ENCODE results near the gene TTF2. TPM values are rescaled to one million over a fixed set of nuclear protein-coding genes. Genes with fewer than 3 reads are reported as not detected.
"Not testable (repeated sequence)": the region's sequence is repeated elsewhere in the genome, so short reads cannot be mapped to it uniquely, and the experiment has no call there.

Gene TTF2
- total and polyA plus RNA-seq, 7 donors, result 3.6 to 19.3 (median 8.6) TPM

GRCh38 chr1:117147856-117148588 lies 87.9 kb downstream of the TTF2 start:
- Histone ChIP-seq H3K9me3 (no peaks in the 10 kb centered on the region), H3K27ac (no peak overlapping the region), H3K27me3 (no peaks in the 10 kb centered on the region), H3K4me1 (no peaks in the 10 kb centered on the region), H3K36me3 (no peaks in the 10 kb centered on the region), H3K4me3 (no peak overlapping the region)
- no peak for DNase-seq
- 67 to 73% methylated on average over 5 of the region's 5 CpGs for WGBS, 2 donors
- intact Hi-C loops (cut with DNase I), result no loop called here
- no peak for TF ChIP-seq CTCF (IDR thresholded peaks at IDR 0.05)
- no peak for TF ChIP-seq EP300 (IDR thresholded peaks at IDR 0.05)
- TF ChIP-seq POLR2A (IDR thresholded peaks at IDR 0.05), result no peak
- no peak for TF ChIP-seq POLR2AphosphoS5 (IDR thresholded peaks at IDR 0.05)

- Histone ChIP-seq H3K4me3 (no peak overlapping the region), H3K9me3 (no peaks in the 10 kb centered on the region)
- WGBS, 2 donors, result 70 to 72% methylated on average over 2 of the region's 2 CpGs
Observed at GRCh38 chr1:117150316-117150715, 90.2 kb downstream of the TTF2 start.

GRCh38 chr1:117151305-117151704 lies 91.2 kb downstream of the TTF2 start:
- H3K9me3 ChIP-seq; H3K4me3 ChIP-seq; intact Hi-C loops (cut with DNase I); DNase-seq; H3K27ac ChIP-seq; H3K4me1 ChIP-seq; H3K27me3 ChIP-seq; H3K36me3 ChIP-seq: not testable (repeated sequence)
- 87 to 91% methylated on average over 5 of the region's 5 CpGs for WGBS, 2 donors

More at GRCh38 chr1:117150316-117150715, 90.2 kb downstream of the TTF2 start:
- intact Hi-C loops (cut with DNase I), result no loop called here
- Histone ChIP-seq H3K27ac (no peak overlapping the region), H3K27me3 (no peaks in the 10 kb centered on the region), H3K36me3 (no peaks in the 10 kb centered on the region), H3K4me1 (no peaks in the 10 kb centered on the region)
- no peak for DNase-seq
- TF ChIP-seq CTCF (IDR thresholded peaks at IDR 0.05) (no peak), POLR2AphosphoS5 (IDR thresholded peaks at IDR 0.05) (no peak), POLR2A (IDR thresholded peaks at IDR 0.05) (no peak), EP300 (IDR thresholded peaks at IDR 0.05) (no peak)

Small RNA genes lying within 50 kb of the gene (small RNA-seq; reads per million reads assigned to genes)
- 0 to 0.30 (median 0) reads per million in 3 donors for gene MIR942

Other genes with a start within 250 kb of the TTF2 start
- gene PTGFRN, start 150.4 kb upstream of the TTF2 start, total RNA-seq, result 100 to 1,000 TPM in 2 of 4 donors, 10 to 100 TPM in 2; 77.3 to 179 (median 109) TPM
- gene PTGFRN, start 150.4 kb upstream of the TTF2 start, polyA plus RNA-seq, result 10 to 100 TPM in 2 of 3 donors, 1 to 10 TPM in 1; 6.6 to 38.8 (median 11.8) TPM
- 1 to 10 TPM in 2 of 4 donors, under 1 TPM in 2; 0.66 to 1.4 (median 1.0) TPM for gene CD101, start 58.6 kb upstream of the TTF2 start, total RNA-seq
- gene CD101, start 58.6 kb upstream of the TTF2 start, polyA plus RNA-seq, result 1 to 10 TPM in 2 of 3 donors, under 1 TPM in 1; 0.60 to 1.7 (median 1.6) TPM
- 1 to 10 TPM; 2.1 to 9.1 (median 4.5) TPM for gene TRIM45, start 61.4 kb downstream of the TTF2 start, total RNA-seq
- gene TRIM45, start 61.4 kb downstream of the TTF2 start, polyA plus RNA-seq, result 1 to 10 TPM in 1 of 3 donors, under 1 TPM in 2; 0.46 to 1.0 (median 0.60) TPM
- gene VTCN1, start 150.6 kb downstream of the TTF2 start, total RNA-seq, result not detected
- gene VTCN1, start 150.6 kb downstream of the TTF2 start, polyA plus RNA-seq, result not detected

All from sigmoid colon (tissue), 7 donors.